Posterior vena cava (tissue), 2 donors: ENCODE data around the gene ADRM1. TPM values are rescaled to one million over a fixed set of nuclear protein-coding genes. Genes with fewer than 3 reads are reported as not detected.

Source experiments
- DNase-seq: peaks from one replicate; pipeline ENCODE4 v3.0.0-alpha.2; 2020; ENCODE audit warnings: low spot score
- intact Hi-C, 2 donors: fragments of 100-400 bp; cut with DNase I; formaldehyde crosslinking; loops; one replicate each; pipeline versions ENCODE4 v1.14.1 to v1.14.2; 2022 to 2023
- total RNA-seq, 2 donors: library from RNA; stranded (reverse); fragmentation: NEBNext Ultra II Directional; extraction: Animal tissue kit (Norgen Biotek cat#: 25700); gene quantifications; one replicate each; pipeline ENCODE4 v1.2.1, GENCODE V29; 2021
- donor health status: DM: yes; HTN: yes; CAD: no.
- donor health status: DM: yes; HTN: yes; CAD: no.

Gene ADRM1
- total RNA-seq, 2 donors from 2014 or later: 60.9 to 70.3 TPM

GRCh38 chr20:62318400-62319345, 15.9 kb downstream of the ADRM1 start:
- DNase-seq: no peak
- intact Hi-C loops: loop anchor here in 1 of 2 donors (5.0 to 10.0 kb wide), 2 partner anchors 46 to 1991 kb away; partner anchors contain the start of gene LAMA5

- DNase-seq: no peak
- intact Hi-C loops: loop anchor here in 1 of 2 donors (5.0 to 10.0 kb wide), 2 partner anchors 45 to 1992 kb away; partner anchors contain the start of gene LAMA5
Observed at GRCh38 chr20:62319346-62319909, 16.6 kb downstream of the ADRM1 start.

- no peak for DNase-seq
- intact Hi-C loops: no loop called here
Observed at GRCh38 chr20:62320581-62321354, 18.0 kb downstream of the ADRM1 start.

GRCh38 chr20:62321521-62321948, 18.7 kb downstream of the ADRM1 start:
- no peak for DNase-seq
- intact Hi-C loops: no loop called here

- intact Hi-C loops: no loop called here
- DNase-seq: no peak
Observed at GRCh38 chr20:62321975-62322374, 19.2 kb downstream of the ADRM1 start.

GRCh38 chr20:62322492-62323041, 19.8 kb downstream of the ADRM1 start:
- DNase-seq: no peak
- intact Hi-C loops: no loop called here

- no peak for DNase-seq
- intact Hi-C loops: no loop called here
Observed at GRCh38 chr20:62323146-62323979, 20.6 kb downstream of the ADRM1 start.

GRCh38 chr20:62323980-62324906, 21.4 kb downstream of the ADRM1 start:
- intact Hi-C loops: no loop called here
- no peak for DNase-seq

- DNase-seq: no peak
- intact Hi-C loops: no loop called here
Observed at GRCh38 chr20:62325172-62325905, 22.5 kb downstream of the ADRM1 start.

- intact Hi-C loops: no loop called here
- no peak for DNase-seq
Observed at GRCh38 chr20:62326559-62326958, 23.8 kb downstream of the ADRM1 start.

GRCh38 chr20:62326959-62327725, 24.3 kb downstream of the ADRM1 start:
- intact Hi-C loops: no loop called here
- DNase-seq: no peak

GRCh38 chr20:62327726-62328495, 25.1 kb downstream of the ADRM1 start:
- intact Hi-C loops: no loop called here
- no peak for DNase-seq

- DNase-seq: no peak
- intact Hi-C loops: no loop called here
Observed at GRCh38 chr20:62328684-62329388, 26.0 kb downstream of the ADRM1 start.

GRCh38 chr20:62329389-62330377, 26.9 kb downstream of the ADRM1 start:
- no peak for DNase-seq
- intact Hi-C loops: loop anchor here in 1 of 2 donors (1.0 kb wide), 1 partner anchor 38 kb away; no protein-coding TSS in a partner anchor
